NCI-H1092 treated with DMSO at 0.1 percent for 48 hours (cell line): ENCODE data around the gene CNTNAP2.
A peak's percentile ranks its signal among the peaks of the same experiment; 100 is the strongest.

ENCODE experiments used
- DNase-seq: peaks from one replicate; lab custom pipeline; 2025; lab: John Stamatoyannopoulos, UW

CNTNAP2 gene

GRCh38 chr7:148209643-148210190 is 2093.1 kb downstream of the CNTNAP2 start:
- no peak for DNase-seq

GRCh38 chr7:148210804-148211325 is 2094.3 kb downstream of the CNTNAP2 start:
- no peak for DNase-seq

GRCh38 chr7:148211740-148212151 is 2095.1 kb downstream of the CNTNAP2 start:
- DNase-seq, result peak; percentile 11

GRCh38 chr7:148212731-148213130 is 2096.1 kb downstream of the CNTNAP2 start:
- no peak for DNase-seq

GRCh38 chr7:148214101-148214500 is 2097.5 kb downstream of the CNTNAP2 start:
- no peak for DNase-seq

GRCh38 chr7:148218603-148219002 is 2102.0 kb downstream of the CNTNAP2 start:
- DNase-seq, result no peak

GRCh38 chr7:148222721-148223120 is 2106.1 kb downstream of the CNTNAP2 start:
- no peak for DNase-seq

GRCh38 chr7:148223160-148223559 is 2106.6 kb downstream of the CNTNAP2 start:
- DNase-seq, result no peak

GRCh38 chr7:148223738-148224137 is 2107.1 kb downstream of the CNTNAP2 start:
- DNase-seq, result no peak

- DNase-seq, result peak; percentile 62
Measured at GRCh38 chr7:148230296-148230695, 2113.7 kb downstream of the CNTNAP2 start.

- no peak for DNase-seq
Measured at GRCh38 chr7:148230883-148231282, 2114.3 kb downstream of the CNTNAP2 start.

- DNase-seq, result no peak
Measured at GRCh38 chr7:148232784-148233183, 2116.2 kb downstream of the CNTNAP2 start.

GRCh38 chr7:148234715-148235114 is 2118.1 kb downstream of the CNTNAP2 start:
- DNase-seq, result no peak

- no peak for DNase-seq
Measured at GRCh38 chr7:148238761-148239325, 2122.2 kb downstream of the CNTNAP2 start.

- no peak for DNase-seq
Measured at GRCh38 chr7:148241700-148242293, 2125.2 kb downstream of the CNTNAP2 start.

GRCh38 chr7:148242294-148242821 is 2125.8 kb downstream of the CNTNAP2 start:
- DNase-seq, result peak; percentile 66

GRCh38 chr7:148245381-148245780 is 2128.8 kb downstream of the CNTNAP2 start:
- no peak for DNase-seq

- DNase-seq, result no peak
Measured at GRCh38 chr7:148253629-148254028, 2137.0 kb downstream of the CNTNAP2 start.

GRCh38 chr7:148255333-148255732 is 2138.7 kb downstream of the CNTNAP2 start:
- DNase-seq, result no peak

- no peak for DNase-seq
Measured at GRCh38 chr7:148256433-148256832, 2139.8 kb downstream of the CNTNAP2 start.

GRCh38 chr7:148260599-148260998 is 2144.0 kb downstream of the CNTNAP2 start:
- no peak for DNase-seq

GRCh38 chr7:148261523-148261922 is 2144.9 kb downstream of the CNTNAP2 start:
- no peak for DNase-seq

GRCh38 chr7:148261996-148262688 is 2145.5 kb downstream of the CNTNAP2 start:
- DNase-seq, result no peak
